Measurements from ENCODE around the gene PARP14.

Gene PARP14

GRCh38 chr3:122680475-122681283 lies at the start of gene PARP14:
TSS of gene PARP14 (plus strand) at chr3:122680839. CDS start at chr3:122680884, 45 bp downstream.
- Histone ChIP-seq H3K27me3 (replicated peaks; ENCODE audit: control insufficient read depth, insufficient read depth, low read length) (no peaks in the 10 kb centered on the region), H3K36me3 (ENCODE audit: control insufficient read depth, insufficient read depth, low read length) (no peaks in the 10 kb centered on the region), H3K4me3 (replicated peaks; ENCODE audit: low read depth, low read length) (peak within 1 kb of the TSS; percentile 90)
- peak; percentile 83 for DNase-seq (ENCODE audit: extremely low read depth, insufficient read length)
- TF ChIP-seq, protein P1, sequence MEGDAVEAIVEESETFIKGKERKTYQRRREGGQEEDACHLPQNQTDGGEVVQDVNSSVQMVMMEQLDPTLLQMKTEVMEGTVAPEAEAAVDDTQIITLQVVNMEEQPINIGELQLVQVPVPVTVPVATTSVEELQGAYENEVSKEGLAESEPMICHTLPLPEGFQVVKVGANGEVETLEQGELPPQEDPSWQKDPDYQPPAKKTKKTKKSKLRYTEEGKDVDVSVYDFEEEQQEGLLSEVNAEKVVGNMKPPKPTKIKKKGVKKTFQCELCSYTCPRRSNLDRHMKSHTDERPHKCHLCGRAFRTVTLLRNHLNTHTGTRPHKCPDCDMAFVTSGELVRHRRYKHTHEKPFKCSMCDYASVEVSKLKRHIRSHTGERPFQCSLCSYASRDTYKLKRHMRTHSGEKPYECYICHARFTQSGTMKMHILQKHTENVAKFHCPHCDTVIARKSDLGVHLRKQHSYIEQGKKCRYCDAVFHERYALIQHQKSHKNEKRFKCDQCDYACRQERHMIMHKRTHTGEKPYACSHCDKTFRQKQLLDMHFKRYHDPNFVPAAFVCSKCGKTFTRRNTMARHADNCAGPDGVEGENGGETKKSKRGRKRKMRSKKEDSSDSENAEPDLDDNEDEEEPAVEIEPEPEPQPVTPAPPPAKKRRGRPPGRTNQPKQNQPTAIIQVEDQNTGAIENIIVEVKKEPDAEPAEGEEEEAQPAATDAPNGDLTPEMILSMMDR (IDR thresholded peaks at IDR 0.05; ENCODE audit: insufficient read depth, low read length, poor library complexity, severe bottlenecking): no peak

DNA sequence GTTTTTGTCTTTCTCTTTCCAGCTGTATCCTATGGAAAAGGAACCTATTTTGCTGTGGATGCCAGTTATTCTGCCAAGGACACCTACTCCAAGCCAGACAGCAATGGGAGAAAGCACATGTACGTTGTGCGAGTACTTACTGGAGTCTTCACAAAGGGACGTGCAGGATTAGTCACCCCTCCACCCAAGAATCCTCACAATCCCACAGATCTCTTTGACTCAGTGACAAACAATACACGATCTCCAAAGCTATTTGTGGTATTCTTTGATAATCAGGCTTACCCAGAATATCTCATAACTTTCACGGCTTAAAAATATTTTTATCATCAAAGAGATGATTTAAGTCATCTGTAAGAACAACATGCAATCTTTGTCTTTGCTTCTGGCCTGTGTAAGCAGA lies 44.9 kb upstream of the PARP14 start:
- H3K36me3 ChIP-seq (ENCODE audit: control insufficient read depth, insufficient read depth, low read length): peaks cover 11% of the 10 kb centered on the region
- DNase-seq (ENCODE audit: extremely low read depth, insufficient read length): no peak
- H3K27me3 ChIP-seq (replicated peaks; ENCODE audit: control insufficient read depth, insufficient read depth, low read length): no peaks in the 10 kb centered on the region
- H3K4me3 ChIP-seq (replicated peaks; ENCODE audit: low read depth, low read length): no peak overlapping the region
- TF ChIP-seq, protein P1 (IDR thresholded peaks at IDR 0.05; ENCODE audit: insufficient read depth, low read length, poor library complexity, severe bottlenecking): no peak

GRCh38 chr3:122636697-122637096 lies 43.9 kb upstream of the PARP14 start:
- H3K36me3 ChIP-seq (ENCODE audit: control insufficient read depth, insufficient read depth, low read length): peaks cover 11% of the 10 kb centered on the region
- DNase-seq (ENCODE audit: extremely low read depth, insufficient read length): no peak

GRCh38 chr3:122640437-122640999 lies 40.1 kb upstream of the PARP14 start:
- no peak for DNase-seq (ENCODE audit: extremely low read depth, insufficient read length)
- Histone ChIP-seq H3K4me3 (replicated peaks; ENCODE audit: low read depth, low read length) (no peak overlapping the region), H3K36me3 (ENCODE audit: control insufficient read depth, insufficient read depth, low read length) (peaks cover 7% of the 10 kb centered on the region), H3K27me3 (replicated peaks; ENCODE audit: control insufficient read depth, insufficient read depth, low read length) (no peaks in the 10 kb centered on the region)
- TF ChIP-seq, protein P1 (IDR thresholded peaks at IDR 0.05; ENCODE audit: insufficient read depth, low read length, poor library complexity, severe bottlenecking): no peak

More at GRCh38 chr3:122636697-122637096, 43.9 kb upstream of the PARP14 start:
- H3K27me3 ChIP-seq (replicated peaks; ENCODE audit: control insufficient read depth, insufficient read depth, low read length): no peaks in the 10 kb centered on the region
- TF ChIP-seq, protein P1 (IDR thresholded peaks at IDR 0.05; ENCODE audit: insufficient read depth, low read length, poor library complexity, severe bottlenecking): no peak
- H3K4me3 ChIP-seq (replicated peaks; ENCODE audit: low read depth, low read length): no peak overlapping the region

DNA sequence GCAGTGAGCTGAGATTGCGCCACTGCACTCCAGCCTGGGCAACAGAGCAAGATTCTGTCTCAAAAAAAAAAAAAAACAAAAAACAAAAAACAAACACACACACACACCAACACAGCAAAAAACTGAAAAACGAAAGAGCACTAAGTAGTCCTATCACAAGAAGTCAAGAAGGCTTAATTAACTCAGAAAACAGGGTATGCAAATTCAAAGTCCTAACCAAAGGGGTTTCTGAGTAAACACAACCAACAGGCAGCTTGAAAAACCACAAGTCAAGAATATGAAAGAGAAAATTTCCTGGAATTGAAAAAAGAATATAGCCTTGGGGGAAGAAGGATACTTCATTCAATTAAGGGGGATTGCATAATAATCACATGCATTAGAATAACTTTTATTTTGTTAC lies 37.7 kb upstream of the PARP14 start:
- no peak for DNase-seq (ENCODE audit: extremely low read depth, insufficient read length)
- Histone ChIP-seq H3K36me3 (ENCODE audit: control insufficient read depth, insufficient read depth, low read length) (no peaks in the 10 kb centered on the region), H3K4me3 (replicated peaks; ENCODE audit: low read depth, low read length) (no peak overlapping the region), H3K27me3 (replicated peaks; ENCODE audit: control insufficient read depth, insufficient read depth, low read length) (no peaks in the 10 kb centered on the region)
- TF ChIP-seq, protein P1 (IDR thresholded peaks at IDR 0.05; ENCODE audit: insufficient read depth, low read length, poor library complexity, severe bottlenecking): no peak
